Renal pelvis (tissue), 4 donors: ENCODE data around the gene INPP4B. TPM values are rescaled to one million over a fixed set of nuclear protein-coding genes. Genes with fewer than 3 reads are reported as not detected.

Experiments used
- DNase-seq: peaks from one replicate; pipeline ENCODE4 v3.0.0-alpha.2; 2013
- polyA plus RNA-seq, 3 donors: library from polyadenylated mRNA; unstranded; fragments of 120-200 nt; gene quantifications; one replicate each; pipeline ENCODE4 v1.2.1, GENCODE V29; 2013; ENCODE audit not compliant: insufficient read length in 3 of 3

The INPP4B gene
- polyA plus RNA-seq, 3 donors = 8.4 to 9.4 (median 8.4) TPM

- no peak for DNase-seq
Measured at GRCh38 chr4:142144813-142145212, 701.3 kb downstream of the INPP4B start.

- DNase-seq = no peak
Measured at GRCh38 chr4:142142366-142143054, 703.6 kb downstream of the INPP4B start.

GRCh38 chr4:142141224-142141623, 704.9 kb downstream of the INPP4B start:
- DNase-seq = no peak

GRCh38 chr4:142130666-142131065, 715.4 kb downstream of the INPP4B start:
- DNase-seq = peak; percentile 46

GRCh38 chr4:142129931-142130330, 716.2 kb downstream of the INPP4B start:
- DNase-seq = no peak

GRCh38 chr4:142129473-142129872, 716.6 kb downstream of the INPP4B start:
- no peak for DNase-seq

GRCh38 chr4:142128529-142128928, 717.6 kb downstream of the INPP4B start:
- peak; percentile 73 for DNase-seq

GRCh38 chr4:142126890-142127497, 719.1 kb downstream of the INPP4B start:
- peak; percentile 71 for DNase-seq

GRCh38 chr4:142124874-142125273, 721.2 kb downstream of the INPP4B start:
- no peak for DNase-seq

- no peak for DNase-seq
Measured at GRCh38 chr4:142121448-142122350, 724.4 kb downstream of the INPP4B start.

GRCh38 chr4:142120921-142121320, 725.2 kb downstream of the INPP4B start:
- DNase-seq = no peak

- DNase-seq = no peak
Measured at GRCh38 chr4:142112451-142112850, 733.6 kb downstream of the INPP4B start.

GRCh38 chr4:142110136-142110535, 736.0 kb downstream of the INPP4B start:
- DNase-seq = no peak

GRCh38 chr4:142104041-142104440, 742.1 kb downstream of the INPP4B start:
- DNase-seq = no peak

GRCh38 chr4:142101401-142101800, 744.7 kb downstream of the INPP4B start:
- no peak for DNase-seq

GRCh38 chr4:142100941-142101340, 745.2 kb downstream of the INPP4B start:
- DNase-seq = no peak

GRCh38 chr4:142098900-142099545, 747.1 kb downstream of the INPP4B start:
- DNase-seq = no peak

- DNase-seq = no peak
Measured at GRCh38 chr4:142098380-142098779, 747.7 kb downstream of the INPP4B start.

- DNase-seq = no peak
Measured at GRCh38 chr4:142097015-142097414, 749.1 kb downstream of the INPP4B start.

- DNase-seq = no peak
Measured at GRCh38 chr4:142095886-142096605, 750.1 kb downstream of the INPP4B start.

GRCh38 chr4:142092941-142093340, 753.2 kb downstream of the INPP4B start:
- DNase-seq = no peak
